HepG2 (cell line): ENCODE measurements around the gene IGF2BP1. TPM values are rescaled to one million over a fixed set of nuclear protein-coding genes. Genes with fewer than 3 reads are reported as not detected.
A peak's percentile ranks its signal among the peaks of the same experiment; 100 is the strongest.

Source experiments
- ARID2 ChIP-seq: sonication (generic); formaldehyde crosslinking; IDR thresholded peaks from 2 replicates; pipeline ENCODE4 v1.8.1; 2022; ENCODE audit warnings: mild to moderate bottlenecking, missing genetic modification reagents, borderline replicate concordance
- ATAD3A ChIP-seq: sonication (generic); formaldehyde crosslinking; IDR thresholded peaks from 2 replicates; pipeline ENCODE4 v1.4.0; 2020; ENCODE audit warnings: missing genetic modification reagents
- BCLAF1 ChIP-seq: fragments of 450-650 bp; IDR thresholded peaks from 2 replicates; pipeline ENCODE4 v1.6.1; 2017; ENCODE audit warnings: mild to moderate bottlenecking
- BRCA1 ChIP-seq: sonication (generic); formaldehyde crosslinking; IDR thresholded peaks from 2 replicates; pipeline ENCODE4 v1.4.0; 2020; ENCODE audit warnings: missing genetic modification reagents
- DPF2 ChIP-seq: sonication (generic); formaldehyde crosslinking; IDR thresholded peaks from 2 replicates; pipeline ENCODE4 v1.4.0; 2020; ENCODE audit warnings: mild to moderate bottlenecking, low read depth, missing genetic modification reagents, borderline replicate concordance
- FOSL2 ChIP-seq: sonication (generic); formaldehyde crosslinking; IDR thresholded peaks from 2 replicates; pipeline ENCODE4 v1.4.0; 2020; ENCODE audit warnings: missing genetic modification reagents
- FOXP4 ChIP-seq: sonication (generic); formaldehyde crosslinking; IDR thresholded peaks from 2 replicates; pipeline ENCODE4 v1.4.0; 2020; ENCODE audit warnings: missing genetic modification reagents
- GFI1 ChIP-seq: sonication (generic); formaldehyde crosslinking; IDR thresholded peaks from 2 replicates; pipeline ENCODE4 v1.5.0; 2020; ENCODE audit warnings: missing genetic modification reagents, mild to moderate bottlenecking, borderline replicate concordance
- KDM4B ChIP-seq: sonication (generic); formaldehyde crosslinking; IDR thresholded peaks from 2 replicates; pipeline ENCODE4 v1.4.0; 2020; ENCODE audit warnings: missing genetic modification reagents
- MED13 ChIP-seq: sonication (generic); formaldehyde crosslinking; IDR thresholded peaks from 2 replicates; pipeline ENCODE4 v1.5.0; 2020; ENCODE audit warnings: missing genetic modification reagents
- PBX2 ChIP-seq: IDR thresholded peaks from 2 replicates; pipeline ENCODE4 v1.6.1; 2016; ENCODE audit warnings: control low read depth
- POGK ChIP-seq: sonication (generic); formaldehyde crosslinking; conservative IDR thresholded peaks from 2 replicates; pipeline ENCODE4 v1.8.0; 2022; ENCODE audit warnings: mild to moderate bottlenecking, moderate library complexity, missing genetic modification reagents
- SOX6 ChIP-seq, 2 experiments: fragments of 450-650 bp in 1 of 2; sonication (generic) in 1 of 2; formaldehyde crosslinking in 1 of 2; IDR thresholded peaks; 2 replicates each; pipeline versions ENCODE4 v1.4.0 to v1.6.1; 2017 to 2020; ENCODE audit warnings: antibody characterized with exemption in 1 of 2, mild to moderate bottlenecking in 1 of 2, missing genetic modification reagents in 1 of 2
- SRF ChIP-seq: IDR thresholded peaks from 2 replicates; pipeline ENCODE4 v1.6.1; 2011; ENCODE audit warnings: mild to moderate bottlenecking, low read depth, low read length, moderate library complexity
- SRSF4 ChIP-seq: fragments of 200-400 bp; formaldehyde crosslinking; IDR thresholded peaks from one replicate; pipeline ENCODE4 v1.6.1; 2018; ENCODE audit warnings: mild to moderate bottlenecking, low read depth, low read length, moderate library complexity; ENCODE audit not compliant: poor library complexity, severe bottlenecking
- TEAD2 ChIP-seq: sonication (generic); formaldehyde crosslinking; IDR thresholded peaks from 2 replicates; pipeline ENCODE4 v1.9.0; 2021; ENCODE audit warnings: missing genetic modification reagents
- TRIM24 ChIP-seq: sonication (generic); formaldehyde crosslinking; IDR thresholded peaks from 2 replicates; pipeline ENCODE4 v1.8.0; 2022; ENCODE audit warnings: mild to moderate bottlenecking, missing genetic modification reagents
- ZFP62 ChIP-seq: sonication (generic); formaldehyde crosslinking; IDR thresholded peaks from 2 replicates; pipeline ENCODE4 v1.4.0; 2020; ENCODE audit warnings: missing genetic modification reagents
- ZKSCAN5 ChIP-seq: sonication (generic); formaldehyde crosslinking; IDR thresholded peaks from 2 replicates; pipeline ENCODE4 v1.5.1; 2020; ENCODE audit warnings: mild to moderate bottlenecking, missing genetic modification reagents
- ZNF441 ChIP-seq: sonication (generic); formaldehyde crosslinking; IDR thresholded peaks from 2 replicates; pipeline ENCODE4 v1.7.0; 2021; ENCODE audit warnings: missing genetic modification reagents, borderline replicate concordance
- ZNF510 ChIP-seq: sonication (generic); formaldehyde crosslinking; IDR thresholded peaks from 2 replicates; pipeline ENCODE4 v1.4.0; 2020; ENCODE audit warnings: low read depth, mild to moderate bottlenecking, missing genetic modification reagents
- ZNF672 ChIP-seq: sonication (generic); formaldehyde crosslinking; IDR thresholded peaks from 2 replicates; pipeline ENCODE4 v1.8.1; 2022; ENCODE audit warnings: missing genetic modification reagents
- ZNF777 ChIP-seq: sonication (generic); formaldehyde crosslinking; IDR thresholded peaks from 2 replicates; pipeline ENCODE4 v1.4.0; 2020; ENCODE audit warnings: missing genetic modification reagents
- polyA plus RNA-seq, 8 experiments: library from polyadenylated mRNA; depleted of rRNA in 3 of 8; stranded (reverse) in 7 of 8; unstranded in 1 of 8; fragments of >200 nt; fragmentation: Illumina TruSeq in 4 of 8; extraction: Trizol in 4 of 8; gene quantifications; 2 replicates each; pipeline versions ENCODE4 v1.2.1 to v1.2.3, GENCODE V29; 2011 to 2016; ENCODE audit warnings: low read depth in 4 of 8, missing spikeins in 1 of 8, mixed read lengths in 1 of 8; ENCODE audit not compliant: insufficient read depth in 1 of 8
- total RNA-seq, 5 experiments: library from RNA; depleted of rRNA; stranded (reverse); fragments of >200 nt; fragmentation: Illumina TruSeq; extraction: Trizol; gene quantifications; 2 replicates each; pipeline ENCODE4 v1.2.3, GENCODE V29; 2016; ENCODE audit warnings: low read depth in 1 of 5

The IGF2BP1 gene
- total and polyA plus RNA-seq, 2 of the 13 experiments (the other 11 are each of a cell fraction or from before 2014, with no cell fraction given): 29.7 to 75.1 TPM

- TF ChIP-seq PBX2 (no peak), BCLAF1 (no peak), ZFP62 (CRISPR knock-in tag) (no peak), SRF (no peak), SRSF4 (no peak), FOSL2 (no peak), TEAD2 (CRISPR knock-in tag) (no peak), ATAD3A (no peak), ZNF777 (CRISPR knock-in tag) (no peak), ZKSCAN5 (CRISPR knock-in tag) (no peak), TRIM24 (no peak), ZNF441 (no peak), ZNF510 (CRISPR knock-in tag) (no peak), POGK (CRISPR knock-in tag) (peak; percentile 38; the same call in 1 of the 2 replicates), FOXP4 (CRISPR knock-in tag) (0 out of 2 replicates have a peak, but pooled peaks have one; percentile 30), MED13 (no peak), DPF2 (CRISPR knock-in tag) (no peak), KDM4B (no peak; the same call in 1 of the 2 replicates), ARID2 (CRISPR knock-in tag) (no peak), SOX6 (IDR thresholded peaks at IDR 0.05) (no peak), SOX6 (CRISPR knock-in tag; IDR thresholded peaks at IDR 0.05) (0 out of 2 replicates have a peak, but pooled peaks have one; percentile 15), GFI1 (CRISPR knock-in tag) (no peak), BRCA1 (CRISPR knock-in tag) (no peak), ZNF672 (no peak)
These were observed 82.9 kb downstream of the IGF2BP1 start (continued) for GRCh38 chr17:49079840-49080663.
